ENCODE data around the gene SELP.
"Not testable (repeated sequence)": the region's sequence is repeated elsewhere in the genome, so short reads cannot be mapped to it uniquely, and the experiment has no call there.

SELP gene

GRCh38 chr1:169630006-169630405 lies at the start of gene SELP:
SELP (minus strand) TSS chr1:169630124; CDS start chr1:169630074, 50 bp downstream.
- DNase-seq: no peak

DNA sequence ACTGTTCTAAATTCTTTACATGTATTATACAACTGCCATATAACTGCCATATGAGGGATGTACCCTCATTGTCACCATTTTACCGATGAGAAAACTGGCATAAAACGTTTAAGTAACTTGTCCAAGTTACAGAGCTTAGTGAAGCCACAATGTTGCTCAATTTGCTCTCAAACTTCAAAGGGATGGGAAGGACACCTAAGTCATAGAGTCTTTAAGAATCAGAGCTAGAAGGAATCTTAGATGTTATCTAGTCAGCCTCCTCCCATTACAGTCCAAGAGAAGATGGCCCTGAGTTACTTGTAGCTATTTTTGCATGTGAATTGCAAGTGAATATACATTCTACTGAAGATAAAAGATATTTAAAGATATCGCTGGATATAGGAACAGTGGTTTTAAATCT lies 49.8 kb upstream of the SELP start:
- no peak for DNase-seq

- no peak for DNase-seq
Observed at GRCh38 chr1:169676001-169676400, 46.1 kb upstream of the SELP start.

DNA sequence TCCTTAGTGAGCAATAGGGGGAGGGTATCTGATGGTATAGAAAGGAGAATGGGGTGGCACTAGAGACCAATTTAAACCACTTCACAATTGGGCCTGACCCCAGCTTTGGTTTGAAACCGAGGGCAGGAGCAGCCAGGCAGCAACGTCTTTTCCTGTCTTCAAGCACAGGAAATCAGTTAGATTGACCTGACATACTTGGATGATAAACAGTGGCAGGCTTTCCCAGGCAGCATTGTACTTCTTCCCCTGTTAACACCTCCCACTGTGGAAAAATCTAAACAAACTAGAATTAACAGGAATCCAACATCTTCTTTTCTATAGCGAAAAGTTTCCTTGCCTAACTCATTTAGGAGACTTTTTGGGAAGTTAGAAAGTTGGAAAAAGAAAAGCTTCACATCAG lies 40.9 kb upstream of the SELP start:
- DNase-seq: no peak

DNA sequence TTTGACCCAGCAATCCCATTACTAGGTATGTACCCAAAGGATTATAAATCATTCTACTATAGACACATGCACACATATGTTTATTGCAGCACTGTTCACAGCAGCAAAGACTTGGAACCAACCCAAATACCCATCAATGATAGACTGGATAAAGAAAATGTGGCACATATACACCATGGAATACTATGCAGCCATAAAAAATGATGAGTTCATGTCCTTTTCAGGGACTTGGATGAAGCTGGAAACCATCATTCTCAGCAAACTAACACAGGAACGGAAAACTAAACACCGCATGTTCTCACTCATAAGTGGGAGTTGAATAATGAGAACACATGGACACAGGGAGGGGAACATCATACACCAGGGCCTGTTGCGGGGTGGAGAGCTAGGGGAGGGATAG lies 40.3 kb upstream of the SELP start:
- not testable (repeated sequence) for DNase-seq

GRCh38 chr1:169667699-169668596 lies 38.0 kb upstream of the SELP start:
- peak in 1 of 2 donors; percentile 43 for DNase-seq

DNA sequence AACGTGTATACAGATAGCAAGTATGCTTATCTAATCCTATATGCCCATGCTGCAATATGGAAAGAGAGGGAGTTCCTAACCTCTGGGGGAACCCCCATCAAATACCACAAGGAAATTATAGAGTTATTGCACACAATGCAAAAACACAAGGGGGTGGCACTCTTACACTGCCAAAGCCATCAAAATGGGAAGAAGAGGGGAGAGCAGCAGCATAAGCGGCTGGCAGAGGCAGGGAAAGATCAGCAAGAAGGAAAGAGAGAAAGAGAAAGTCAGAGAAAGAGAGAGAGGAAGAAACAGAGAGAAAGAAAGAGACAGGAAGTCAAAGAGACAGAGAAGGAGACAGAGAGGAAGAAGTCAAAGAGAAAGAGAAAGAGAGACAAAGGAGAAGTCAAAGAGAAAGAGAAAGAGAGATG lies 37.3 kb upstream of the SELP start:
- peak in 1 of 2 donors; percentile 33 for DNase-seq

GRCh38 chr1:169662680-169663079 lies 32.8 kb upstream of the SELP start:
- DNase-seq: not testable (repeated sequence)

- not testable (repeated sequence) for DNase-seq
Observed at GRCh38 chr1:169661066-169661465, 31.1 kb upstream of the SELP start.

GRCh38 chr1:169658777-169659176 lies 28.9 kb upstream of the SELP start:
- DNase-seq: peak in 1 of 2 donors; percentile 56

DNA sequence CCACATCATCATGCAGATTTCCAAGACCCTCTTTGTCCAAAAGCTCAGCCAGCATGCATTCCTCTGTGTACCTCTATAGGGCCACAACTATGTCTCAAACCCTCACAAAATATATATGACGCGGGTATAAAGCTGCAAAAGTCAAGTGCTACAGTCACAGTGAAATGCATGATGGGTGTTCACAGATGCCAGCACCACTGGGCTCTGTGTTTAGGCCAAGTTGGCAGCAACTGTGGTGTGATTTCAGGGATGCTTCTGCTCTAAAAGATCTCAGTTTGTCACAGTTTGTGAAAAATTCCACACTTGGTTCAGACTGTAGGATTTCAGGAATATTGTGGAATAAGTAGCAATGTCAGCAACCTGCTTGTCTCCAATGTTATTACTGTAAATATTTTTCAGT lies 23.9 kb upstream of the SELP start:
- DNase-seq: no peak

GRCh38 chr1:169651035-169651434 lies 21.1 kb upstream of the SELP start:
- DNase-seq: no peak

DNA sequence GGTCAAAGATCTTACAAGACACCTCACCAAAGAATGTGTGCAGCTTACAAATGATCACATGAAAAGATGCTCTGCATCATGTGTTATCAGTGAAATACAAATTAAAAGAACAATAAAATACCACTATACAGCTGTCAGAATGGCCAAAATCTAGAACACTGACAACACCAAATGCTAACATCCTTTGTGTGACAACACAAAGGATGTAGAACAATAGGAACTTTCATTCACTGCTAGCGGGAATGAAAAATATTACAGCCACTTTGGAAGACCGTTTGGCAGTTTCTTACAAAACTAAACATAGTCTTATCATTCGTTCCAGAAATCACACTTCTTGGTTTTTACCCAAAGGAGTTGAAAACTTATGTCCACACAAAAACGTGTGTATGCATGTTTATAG lies 20.6 kb upstream of the SELP start:
- no peak for DNase-seq

GRCh38 chr1:169648709-169649108 lies 18.8 kb upstream of the SELP start:
- no peak for DNase-seq

DNA sequence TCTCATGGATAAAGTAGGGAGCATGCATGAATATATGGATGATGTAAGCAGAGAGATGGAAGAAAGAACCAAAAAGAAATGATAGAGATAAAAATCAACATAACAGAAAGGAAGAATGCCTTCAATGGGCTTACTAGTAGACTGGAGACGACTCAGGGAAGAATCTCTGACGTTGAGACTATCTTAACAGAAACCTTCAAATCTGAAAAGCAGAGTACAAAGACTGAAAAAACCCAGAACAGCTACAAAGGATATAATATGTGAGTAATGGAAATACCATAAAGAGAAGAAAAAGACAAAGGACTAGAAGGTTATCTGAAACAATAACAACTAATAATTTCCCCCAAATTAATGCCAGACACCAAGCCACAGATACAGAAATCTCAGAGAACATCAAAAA lies 18.3 kb upstream of the SELP start:
- peak in 1 of 2 donors; percentile 13 for DNase-seq

DNA sequence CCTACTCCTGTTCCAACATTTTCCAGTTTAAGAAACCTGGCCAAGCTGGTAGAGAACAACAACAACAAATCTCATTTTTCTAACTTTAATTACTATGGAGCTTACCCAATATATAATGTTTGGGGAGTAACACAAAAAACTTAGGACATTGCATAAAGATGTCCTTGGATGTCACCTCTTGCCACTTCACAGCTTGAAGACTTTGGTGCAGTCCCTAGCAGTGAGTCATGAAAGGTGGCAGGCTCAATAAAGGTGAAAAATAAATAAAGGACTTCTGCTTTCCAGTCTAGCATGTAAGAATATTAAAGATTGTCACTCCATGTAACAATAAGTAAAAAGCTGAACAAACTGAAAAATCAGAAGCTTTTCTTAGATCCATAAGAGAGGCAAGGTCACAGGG lies 17.6 kb upstream of the SELP start:
- DNase-seq: no peak

GRCh38 chr1:169644297-169644696 lies 14.4 kb upstream of the SELP start:
- DNase-seq: no peak

GRCh38 chr1:169634877-169635276 lies 5.0 kb upstream of the SELP start:
- no peak for DNase-seq

DNA sequence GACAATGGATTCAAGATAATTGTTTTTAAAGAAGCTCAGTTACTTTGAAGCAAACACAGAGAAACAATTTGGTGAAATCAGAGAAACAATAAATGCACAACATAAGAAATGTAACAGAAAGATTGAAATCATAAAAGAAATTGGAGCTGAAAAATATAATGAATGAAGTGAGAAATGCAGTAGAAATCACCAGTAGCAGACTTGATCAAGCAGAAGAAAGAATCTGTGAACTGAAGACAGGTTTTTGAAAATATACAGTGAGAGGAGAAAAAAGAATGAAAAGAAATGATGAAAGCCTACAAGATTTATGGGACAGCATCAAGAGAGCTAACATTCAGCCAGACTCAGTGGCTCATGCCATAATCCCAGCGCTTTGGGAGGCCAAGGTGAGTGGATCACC lies 4.2 kb upstream of the SELP start:
- DNase-seq: no peak

- DNase-seq: no peak
Observed at GRCh38 chr1:169631249-169631648, 1.3 kb upstream of the SELP start.

GRCh38 chr1:169624912-169625311 lies 5.0 kb downstream of the SELP start:
- DNase-seq: no peak

GRCh38 chr1:169624122-169624521 lies 5.8 kb downstream of the SELP start:
- DNase-seq: no peak

DNA sequence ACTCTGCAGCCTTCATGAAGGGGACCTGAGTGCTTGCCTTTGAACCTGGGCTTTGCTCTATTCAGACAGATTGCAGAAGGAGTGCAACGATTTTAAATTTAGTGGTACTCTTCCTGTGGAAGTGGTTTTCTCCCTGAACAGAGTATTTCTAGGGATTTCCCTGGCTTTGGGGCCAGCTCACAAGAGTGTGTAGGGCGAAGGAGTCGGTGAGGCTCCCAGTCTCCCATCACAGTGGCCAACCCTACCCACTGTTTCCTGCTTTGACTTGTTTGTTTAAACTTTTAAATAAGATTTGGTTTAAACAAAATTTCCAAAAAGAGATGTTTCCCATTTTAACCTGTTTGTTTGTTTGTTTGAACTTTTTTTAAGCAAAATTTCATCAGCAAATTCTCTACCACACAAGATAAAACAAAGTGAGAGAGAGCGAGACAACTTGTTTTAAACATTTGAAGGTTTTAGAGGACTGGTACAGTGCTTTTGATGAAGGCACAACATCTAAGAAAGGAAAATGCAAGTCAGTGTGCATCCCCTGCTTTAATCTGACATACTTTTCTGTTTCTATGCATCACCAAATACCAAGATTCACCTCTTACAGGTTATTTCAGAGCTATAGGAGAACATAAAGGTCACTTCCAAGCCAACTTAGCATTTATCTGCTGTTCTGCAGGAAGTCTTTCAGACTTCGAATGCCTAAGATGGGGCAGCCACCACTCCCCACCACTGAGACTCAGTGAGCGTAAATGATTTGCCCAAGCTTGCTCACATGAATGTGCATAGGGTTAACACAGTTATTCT lies 6.6 kb downstream of the SELP start:
- no peak for DNase-seq

- DNase-seq: no peak
Observed at GRCh38 chr1:169620565-169620964, 9.4 kb downstream of the SELP start.

All from CD4-positive, alpha-beta T cell treated with Interferon alpha-2 for 1 hour (primary cell).